ENCODE measurements around the gene KLF3. TPM values are rescaled to one million over a fixed set of nuclear protein-coding genes. Genes with fewer than 3 reads are reported as not detected.

Gene KLF3
- total RNA-seq, 1 donor from 2014 or later = 60.9 TPM

DNA sequence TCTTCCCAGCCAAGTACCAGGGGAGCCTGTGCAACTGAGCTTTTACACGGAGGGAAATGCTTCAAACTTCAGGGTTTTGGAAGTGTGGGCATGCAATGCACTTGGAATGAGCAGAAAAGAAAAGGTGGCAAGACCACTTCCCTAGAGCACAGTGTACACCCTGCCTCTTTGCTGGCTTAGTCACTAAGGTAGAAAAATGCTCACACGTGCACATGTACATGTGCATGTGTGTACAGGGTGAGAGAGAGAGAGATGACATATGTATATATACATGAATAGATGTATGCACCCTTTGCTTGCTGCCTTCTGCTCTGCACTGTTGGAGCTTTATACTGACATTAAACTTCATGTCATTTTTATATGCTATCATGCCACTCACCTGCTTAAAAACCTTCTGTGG is 7.9 kb upstream of the KLF3 start:
- no peak for DNase-seq (ENCODE audit: low spot score in 2 of 2, unreplicated experiment in 2 of 2)
- TF ChIP-seq, protein P1, sequence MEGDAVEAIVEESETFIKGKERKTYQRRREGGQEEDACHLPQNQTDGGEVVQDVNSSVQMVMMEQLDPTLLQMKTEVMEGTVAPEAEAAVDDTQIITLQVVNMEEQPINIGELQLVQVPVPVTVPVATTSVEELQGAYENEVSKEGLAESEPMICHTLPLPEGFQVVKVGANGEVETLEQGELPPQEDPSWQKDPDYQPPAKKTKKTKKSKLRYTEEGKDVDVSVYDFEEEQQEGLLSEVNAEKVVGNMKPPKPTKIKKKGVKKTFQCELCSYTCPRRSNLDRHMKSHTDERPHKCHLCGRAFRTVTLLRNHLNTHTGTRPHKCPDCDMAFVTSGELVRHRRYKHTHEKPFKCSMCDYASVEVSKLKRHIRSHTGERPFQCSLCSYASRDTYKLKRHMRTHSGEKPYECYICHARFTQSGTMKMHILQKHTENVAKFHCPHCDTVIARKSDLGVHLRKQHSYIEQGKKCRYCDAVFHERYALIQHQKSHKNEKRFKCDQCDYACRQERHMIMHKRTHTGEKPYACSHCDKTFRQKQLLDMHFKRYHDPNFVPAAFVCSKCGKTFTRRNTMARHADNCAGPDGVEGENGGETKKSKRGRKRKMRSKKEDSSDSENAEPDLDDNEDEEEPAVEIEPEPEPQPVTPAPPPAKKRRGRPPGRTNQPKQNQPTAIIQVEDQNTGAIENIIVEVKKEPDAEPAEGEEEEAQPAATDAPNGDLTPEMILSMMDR (IDR thresholded peaks at IDR 0.05; ENCODE audit: unreplicated experiment) = no peak
- H3K27me3 Mint-ChIP-seq (ENCODE audit: low read depth) = no peaks in the 10 kb centered on the region

DNA sequence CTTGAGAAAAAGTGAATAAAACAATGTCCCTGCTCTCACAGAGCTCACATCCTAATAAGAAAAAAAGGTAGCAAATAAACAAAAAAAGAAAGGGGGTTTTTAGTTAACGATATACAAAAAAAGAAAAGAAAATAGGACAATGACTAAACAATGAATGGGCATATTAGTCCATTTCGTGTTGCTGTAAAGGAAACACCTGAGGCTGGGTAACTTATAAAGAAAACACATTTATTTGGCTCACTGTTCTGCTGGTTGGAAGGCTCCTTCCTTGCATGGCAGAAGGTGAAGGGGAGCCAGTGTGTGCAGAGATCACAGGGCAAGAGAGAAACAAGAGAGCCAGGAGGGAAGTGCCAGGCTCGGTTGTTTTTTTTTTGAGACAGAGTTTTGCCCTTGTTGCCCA is 4.7 kb upstream of the KLF3 start:
- no peak for DNase-seq (ENCODE audit: low spot score in 2 of 2, unreplicated experiment in 2 of 2)
- Mint-ChIP-seq H3K27ac (no peak overlapping the region), H3K27me3 (ENCODE audit: low read depth) (no peaks in the 10 kb centered on the region), H3K4me3 (no peak overlapping the region), H3K9me3 (peaks cover 7% of the 10 kb centered on the region), H3K4me1 (peaks cover 9% of the 10 kb centered on the region), H3K36me3 (peaks cover 3% of the 10 kb centered on the region)
- TF ChIP-seq, protein P1 (IDR thresholded peaks at IDR 0.05; ENCODE audit: unreplicated experiment) = no peak

More for the DNA sequence above, 7.9 kb upstream of the KLF3 start:
- Mint-ChIP-seq H3K4me3 (no peak overlapping the region), H3K4me1 (peaks cover 1% of the 10 kb centered on the region), H3K27ac (no peak overlapping the region), H3K36me3 (peaks cover 2% of the 10 kb centered on the region), H3K9me3 (peaks cover 5% of the 10 kb centered on the region)

DNA sequence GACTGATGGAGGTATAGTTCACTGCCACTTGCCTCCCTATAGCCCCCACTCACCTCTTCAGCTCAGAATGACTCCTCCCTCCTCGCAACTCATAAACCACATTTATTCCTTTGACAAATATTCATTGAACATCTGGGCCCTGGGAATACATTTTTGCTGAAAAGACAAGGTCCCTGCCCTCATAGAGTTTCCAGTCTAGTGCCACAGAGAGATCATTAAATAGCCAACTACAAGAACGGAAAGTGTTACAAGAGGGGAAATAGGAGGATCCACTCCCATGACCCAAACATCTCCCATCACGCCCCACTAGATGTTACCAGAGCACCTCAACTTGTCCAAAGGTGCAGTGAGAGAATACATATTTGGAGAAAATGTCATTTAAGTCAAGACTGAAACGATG is 3.2 kb upstream of the KLF3 start:
- TF ChIP-seq, protein P1 (IDR thresholded peaks at IDR 0.05; ENCODE audit: unreplicated experiment) = no peak
- no peaks in the 10 kb centered on the region for H3K27me3 Mint-ChIP-seq (ENCODE audit: low read depth)
- DNase-seq (ENCODE audit: low spot score in 2 of 2, unreplicated experiment in 2 of 2) = no peak
- peaks cover 17% of the 10 kb centered on the region for H3K4me1 Mint-ChIP-seq
- H3K27ac Mint-ChIP-seq = peak overlapping the region; percentile 70
- H3K9me3 Mint-ChIP-seq = peaks cover 7% of the 10 kb centered on the region
- peaks cover 3% of the 10 kb centered on the region for H3K36me3 Mint-ChIP-seq
- H3K4me3 Mint-ChIP-seq = peak overlapping the region; percentile 18

DNA sequence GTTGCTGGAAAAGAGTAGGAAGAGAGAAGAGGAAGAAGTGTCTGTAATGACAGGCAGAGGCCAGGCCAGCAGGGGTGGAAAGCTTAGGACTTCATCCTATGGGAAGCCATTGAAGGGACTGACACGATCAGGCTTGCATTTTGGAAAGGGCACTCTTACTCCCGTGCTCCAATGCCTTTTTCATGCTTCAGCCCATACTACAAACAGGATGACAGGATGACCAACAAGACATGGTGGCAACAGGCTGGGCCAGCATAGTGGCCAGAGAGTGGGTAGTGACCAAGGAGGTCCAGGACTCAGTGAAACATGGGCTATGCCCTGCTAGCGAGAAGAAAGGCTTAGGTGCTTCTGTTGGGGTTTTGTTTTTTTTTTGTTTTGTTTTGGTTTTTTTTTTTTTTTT is 2.6 kb upstream of the KLF3 start:
- Mint-ChIP-seq H3K4me1 (peaks cover 22% of the 10 kb centered on the region), H3K27me3 (ENCODE audit: low read depth) (no peaks in the 10 kb centered on the region), H3K9me3 (peaks cover 7% of the 10 kb centered on the region), H3K27ac (peak overlapping the region; percentile 70), H3K4me3 (peak overlapping the region; percentile 18), H3K36me3 (peaks cover 3% of the 10 kb centered on the region)
- no peak for DNase-seq (ENCODE audit: low spot score in 2 of 2, unreplicated experiment in 2 of 2)
- TF ChIP-seq, protein P1 (IDR thresholded peaks at IDR 0.05; ENCODE audit: unreplicated experiment) = no peak

DNA sequence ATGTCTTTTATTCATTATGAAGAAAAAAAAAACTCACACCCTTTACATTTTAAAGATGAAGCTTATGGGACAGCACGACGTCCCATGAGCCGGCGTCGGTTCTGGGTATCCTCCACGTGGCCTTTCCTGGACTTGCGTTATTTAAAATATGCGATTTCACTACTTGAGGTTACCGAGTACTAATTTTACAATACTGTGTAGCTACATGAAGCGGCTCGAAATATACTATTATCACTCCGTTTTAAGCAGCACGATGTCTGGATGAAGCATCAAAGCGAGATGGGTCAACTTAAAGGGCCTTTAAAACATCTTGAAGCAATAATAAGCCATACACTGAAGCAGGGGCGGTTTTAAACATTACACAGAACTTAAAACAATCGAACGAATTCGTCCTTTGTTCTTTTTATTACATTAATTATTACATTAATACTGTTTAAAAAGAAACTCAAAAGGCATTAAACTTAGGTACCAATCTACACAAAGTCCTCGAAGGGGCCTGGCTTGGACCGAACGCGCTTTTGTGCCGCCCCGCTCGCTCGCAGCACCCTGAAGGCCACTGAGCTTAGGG is 1.4 kb upstream of the KLF3 start:
- Mint-ChIP-seq H3K9me3 (peaks cover 7% of the 10 kb centered on the region), H3K27me3 (ENCODE audit: low read depth) (no peaks in the 10 kb centered on the region), H3K27ac (peak overlapping the region; percentile 96), H3K4me3 (peak overlapping the region; percentile 74), H3K36me3 (peaks cover 3% of the 10 kb centered on the region), H3K4me1 (peaks cover 34% of the 10 kb centered on the region)
- no peak for DNase-seq (ENCODE audit: low spot score in 2 of 2, unreplicated experiment in 2 of 2)
- TF ChIP-seq, protein P1 (IDR thresholded peaks at IDR 0.05; ENCODE audit: unreplicated experiment) = no peak
